Smooth muscle cell (in vitro differentiated cells): ENCODE results near the gene ADGRL4. TPM values are rescaled to one million over a fixed set of nuclear protein-coding genes. Genes with fewer than 3 reads are reported as not detected.

Experiments used
- DNase-seq: peaks from one replicate; lab custom pipeline; 2025; ENCODE audit not compliant: unreplicated experiment; lab: John Stamatoyannopoulos, UW
- H2AFZ ChIP-seq: fragments of 200-600 bp; sonication (generic); 2 replicates; pipeline ENCODE4 v1.6.0; 2016; ENCODE audit warnings: antibody characterized with exemption, low read depth, mild to moderate bottlenecking
- H3F3A ChIP-seq: fragments of 200-600 bp; sonication (generic); 2 replicates; pipeline ENCODE4 v1.6.0; 2017; ENCODE audit warnings: antibody characterized with exemption, low read depth
- H3K27ac ChIP-seq: fragments of 200-600 bp; sonication (generic); 2 replicates; pipeline ENCODE4 v1.5.1; 2016; ENCODE audit warnings: low read depth, mild to moderate bottlenecking
- H3K27me3 ChIP-seq: fragments of 200-600 bp; sonication (generic); 2 replicates; pipeline ENCODE4 v1.6.1; 2016; ENCODE audit warnings: low read depth, mild to moderate bottlenecking
- H3K36me3 ChIP-seq: fragments of 200-600 bp; sonication (generic); 2 replicates; pipeline ENCODE4 v1.5.1; 2016; ENCODE audit warnings: low read depth
- H3K4me1 ChIP-seq: fragments of 200-600 bp; sonication (generic); 2 replicates; pipeline ENCODE4 v1.5.1; 2016; ENCODE audit warnings: low read depth
- H3K4me2 ChIP-seq: fragments of 200-600 bp; sonication (generic); 2 replicates; pipeline ENCODE4 v1.6.0; 2016; ENCODE audit warnings: mild to moderate bottlenecking
- H3K4me3 ChIP-seq: fragments of 200-600 bp; sonication (generic); 2 replicates; pipeline ENCODE4 v1.5.1; 2016; ENCODE audit warnings: mild to moderate bottlenecking
- H3K79me2 ChIP-seq: fragments of 200-600 bp; sonication (generic); 2 replicates; pipeline ENCODE4 v1.6.0; 2016; ENCODE audit warnings: low read depth, mild to moderate bottlenecking
- H3K9ac ChIP-seq: fragments of 200-600 bp; sonication (generic); 2 replicates; pipeline ENCODE4 v1.6.0; 2016; ENCODE audit warnings: low read depth
- H3K9me3 ChIP-seq: fragments of 200-600 bp; sonication (generic); replicated peaks from 2 replicates; pipeline ENCODE4 v1.5.1; 2016; ENCODE audit warnings: low read depth
- H4K20me1 ChIP-seq: fragments of 200-600 bp; sonication (generic); 2 replicates; pipeline ENCODE4 v1.6.0; 2016; ENCODE audit warnings: low read depth
- WGBS: methylation state at CpG from one replicate; pipeline ENCODE4 v1.1.7; 2016; ENCODE audit warnings: low lambda C conversion rate; 5-methylcytosine and 5-hydroxymethylcytosine counted together
- polyA plus RNA-seq: library from polyadenylated mRNA; unstranded; fragments of >200 nt; fragmentation: Nextera tagmentation; extraction: Ambion mirVana; gene quantifications from 2 replicates; pipeline ENCODE4 v1.2.1, GENCODE V29; 2016
- total RNA-seq: library from RNA; depleted of rRNA; stranded (reverse); fragments of >200 nt; gene quantifications from 2 replicates; pipeline ENCODE4 v1.2.3, GENCODE V29; 2014
- TF ChIP-seq, protein P1 (sequence below): fragments of 200-600 bp; sonication (generic); IDR thresholded peaks from 2 replicates; pipeline ENCODE4 v1.5.1; 2017; ENCODE audit warnings: borderline replicate concordance, mild to moderate bottlenecking, antibody characterized with exemption; ENCODE audit not compliant: insufficient read depth, poor library complexity, severe bottlenecking

The ADGRL4 gene
- total and polyA plus RNA-seq, 2 experiments from 2014 or later, result 2.7 to 3.1 TPM

DNA sequence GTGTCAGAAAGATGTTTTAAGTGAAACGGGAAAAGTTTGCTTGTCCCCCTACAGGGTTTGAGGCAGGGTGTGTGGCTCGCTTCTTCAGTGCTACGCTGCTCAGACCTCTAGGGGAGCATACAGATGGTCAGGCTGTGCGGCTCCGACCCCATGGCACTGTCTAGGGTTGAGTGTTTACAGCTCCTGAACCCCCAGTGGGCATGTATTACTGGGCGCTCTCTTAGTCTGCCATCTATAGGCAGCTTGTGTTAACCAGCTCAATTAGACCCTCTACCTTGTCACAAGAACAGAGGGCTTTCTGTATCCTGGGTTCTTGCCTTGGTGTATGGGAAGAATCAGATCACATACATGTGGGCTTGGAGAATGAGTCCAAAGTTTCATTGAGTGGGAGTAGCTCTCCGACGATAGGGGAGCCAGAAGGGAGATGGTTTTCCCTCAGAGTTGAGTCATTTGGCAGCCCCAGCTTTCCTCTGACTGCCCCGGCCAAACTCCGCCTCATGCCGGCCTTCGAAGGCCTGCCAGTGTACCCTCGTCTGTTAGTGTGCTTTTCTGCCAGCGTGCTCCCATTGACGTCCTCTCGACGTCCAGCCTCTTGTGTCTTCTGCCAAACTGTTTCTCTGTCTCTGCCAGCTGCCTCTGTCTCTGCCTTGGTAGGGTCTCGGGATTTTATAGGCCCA, 38.6 kb upstream of the ADGRL4 start:
- H3K36me3 ChIP-seq, result no peaks in the 10 kb centered on the region
- peaks cover 3% of the 10 kb centered on the region for H3K4me1 ChIP-seq
- no peak overlapping the region for H2AFZ ChIP-seq
- no peaks in the 10 kb centered on the region for H3K9me3 ChIP-seq
- DNase-seq, result no peak
- H3K27ac ChIP-seq, result no peak overlapping the region
- H3K9ac ChIP-seq, result no peak overlapping the region
- H3F3A ChIP-seq, result no peaks in the 10 kb centered on the region
- TF ChIP-seq, protein P1, sequence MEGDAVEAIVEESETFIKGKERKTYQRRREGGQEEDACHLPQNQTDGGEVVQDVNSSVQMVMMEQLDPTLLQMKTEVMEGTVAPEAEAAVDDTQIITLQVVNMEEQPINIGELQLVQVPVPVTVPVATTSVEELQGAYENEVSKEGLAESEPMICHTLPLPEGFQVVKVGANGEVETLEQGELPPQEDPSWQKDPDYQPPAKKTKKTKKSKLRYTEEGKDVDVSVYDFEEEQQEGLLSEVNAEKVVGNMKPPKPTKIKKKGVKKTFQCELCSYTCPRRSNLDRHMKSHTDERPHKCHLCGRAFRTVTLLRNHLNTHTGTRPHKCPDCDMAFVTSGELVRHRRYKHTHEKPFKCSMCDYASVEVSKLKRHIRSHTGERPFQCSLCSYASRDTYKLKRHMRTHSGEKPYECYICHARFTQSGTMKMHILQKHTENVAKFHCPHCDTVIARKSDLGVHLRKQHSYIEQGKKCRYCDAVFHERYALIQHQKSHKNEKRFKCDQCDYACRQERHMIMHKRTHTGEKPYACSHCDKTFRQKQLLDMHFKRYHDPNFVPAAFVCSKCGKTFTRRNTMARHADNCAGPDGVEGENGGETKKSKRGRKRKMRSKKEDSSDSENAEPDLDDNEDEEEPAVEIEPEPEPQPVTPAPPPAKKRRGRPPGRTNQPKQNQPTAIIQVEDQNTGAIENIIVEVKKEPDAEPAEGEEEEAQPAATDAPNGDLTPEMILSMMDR, result no peak
- no peak overlapping the region for H3K4me2 ChIP-seq
- H4K20me1 ChIP-seq, result no peaks in the 10 kb centered on the region
- no peak overlapping the region for H3K4me3 ChIP-seq
- H3K27me3 ChIP-seq, result no peaks in the 10 kb centered on the region
- WGBS, result 84% methylated on average over 18 of the region's 18 CpGs
- no peaks in the 10 kb centered on the region for H3K79me2 ChIP-seq

- TF ChIP-seq, protein P1, result no peak
- Histone ChIP-seq H3K4me2 (no peak overlapping the region), H3K27me3 (no peaks in the 10 kb centered on the region), H3K9me3 (no peaks in the 10 kb centered on the region), H3K79me2 (no peaks in the 10 kb centered on the region), H4K20me1 (no peaks in the 10 kb centered on the region), H2AFZ (no peak overlapping the region), H3K27ac (no peak overlapping the region), H3F3A (no peaks in the 10 kb centered on the region), H3K36me3 (no peaks in the 10 kb centered on the region), H3K4me3 (no peak overlapping the region), H3K4me1 (peaks cover 3% of the 10 kb centered on the region), H3K9ac (no peak overlapping the region)
- no peak for DNase-seq
- WGBS, result 66% methylated on average over 4 of the region's 4 CpGs
Observed at GRCh38 chr1:79043506-79043905, 37.0 kb upstream of the ADGRL4 start.

DNA sequence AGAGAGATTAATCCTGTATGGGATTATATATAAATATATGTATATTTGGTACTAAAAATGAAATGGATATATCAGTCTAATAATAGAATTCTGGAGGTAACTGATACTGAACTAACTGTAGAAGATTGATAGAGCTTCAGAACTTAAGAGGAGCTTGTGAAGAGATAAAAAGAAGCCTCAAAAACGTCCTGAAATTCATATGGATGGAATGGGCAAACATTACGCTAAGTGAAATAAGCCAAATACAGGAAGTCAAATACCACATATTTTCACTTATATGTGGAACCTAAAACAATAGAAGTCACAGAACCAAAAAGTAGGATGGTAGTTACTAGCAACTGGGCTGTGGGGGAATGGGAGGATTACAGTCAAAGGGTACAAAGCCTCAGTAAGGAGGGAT, 36.0 kb upstream of the ADGRL4 start:
- no peaks in the 10 kb centered on the region for H3K36me3 ChIP-seq
- H3K4me3 ChIP-seq, result no peak overlapping the region
- TF ChIP-seq, protein P1, result no peak
- no peak overlapping the region for H3K27ac ChIP-seq
- H3K4me1 ChIP-seq, result peaks cover 3% of the 10 kb centered on the region
- no peaks in the 10 kb centered on the region for H3K9me3 ChIP-seq
- H3K27me3 ChIP-seq, result no peaks in the 10 kb centered on the region
- no peaks in the 10 kb centered on the region for H4K20me1 ChIP-seq
- no peak for DNase-seq
- H2AFZ ChIP-seq, result no peak overlapping the region
- WGBS, result 60% methylated on average over 2 of the region's 2 CpGs
- H3K4me2 ChIP-seq, result no peak overlapping the region
- no peaks in the 10 kb centered on the region for H3F3A ChIP-seq
- H3K9ac ChIP-seq, result no peak overlapping the region
- H3K79me2 ChIP-seq, result no peaks in the 10 kb centered on the region

- no peak overlapping the region for H3K4me3 ChIP-seq
- H3K9ac ChIP-seq, result no peak overlapping the region
- no peak overlapping the region for H2AFZ ChIP-seq
- no peak overlapping the region for H3K4me2 ChIP-seq
- H3K79me2 ChIP-seq, result no peaks in the 10 kb centered on the region
- no peaks in the 10 kb centered on the region for H3K9me3 ChIP-seq
- no peak overlapping the region for H3K27ac ChIP-seq
- no peaks in the 10 kb centered on the region for H3F3A ChIP-seq
- WGBS, result 0% methylated on average over 2 of the region's 2 CpGs
- peaks cover 3% of the 10 kb centered on the region for H3K4me1 ChIP-seq
- no peaks in the 10 kb centered on the region for H3K36me3 ChIP-seq
- no peaks in the 10 kb centered on the region for H4K20me1 ChIP-seq
- no peaks in the 10 kb centered on the region for H3K27me3 ChIP-seq
- TF ChIP-seq, protein P1, result no peak
- DNase-seq, result no peak
Observed at GRCh38 chr1:79042117-79042516, 35.6 kb upstream of the ADGRL4 start.
